SK-N-SH (cell line): ENCODE data around the gene C19orf67. TPM values are rescaled to one million over a fixed set of nuclear protein-coding genes. Genes with fewer than 3 reads are reported as not detected.
A peak's percentile ranks its signal among the peaks of the same experiment; 100 is the strongest.

Experiments
- CTCF ChIA-PET: fragments of 300-600, 350-600 bp; formaldehyde crosslinking; extraction: SDS; loops from one replicate; lab custom pipeline; 2021; lab: Yijun Ruan, JAX
- POLR2A ChIA-PET: fragments of 350-600 bp; sonication (Branson Sonifier 250); formaldehyde crosslinking; extraction: SDS; loops from one replicate; lab custom pipeline; 2020; ENCODE audit warnings: antibody characterized with exemption, inconsistent platforms; lab: Yijun Ruan, JAX
- DNase-seq: peaks from one replicate; pipeline ENCODE4 v3.0.0; 2012
- H2AFZ ChIP-seq: fragments of 200-600 bp; sonication (generic); 2 replicates; pipeline ENCODE4 v1.8.1; 2016; ENCODE audit warnings: antibody characterized with exemption, mild to moderate bottlenecking, low read depth
- H3F3A ChIP-seq: fragments of 200-600 bp; sonication (generic); replicated peaks from 2 replicates; pipeline ENCODE3; 2016; ENCODE audit warnings: antibody characterized with exemption, mild to moderate bottlenecking; ENCODE audit not compliant: insufficient read depth
- H3K27ac ChIP-seq, 2 experiments: fragments of 200-500 bp in 1 of 2; fragments of 200-600 bp in 1 of 2; sonication (Bioruptor generic) in 1 of 2; sonication (generic), shearing (Covaris generic) in 1 of 2; 2 replicates each; pipeline versions ENCODE4 v1.5.1 to v1.6.1; 2014 to 2016; ENCODE audit warnings: low read depth in 2 of 2, inconsistent platforms in 1 of 2, low read length in 1 of 2, mild to moderate bottlenecking in 1 of 2, mixed read lengths in 1 of 2
- H3K27me3 ChIP-seq: fragments of 200-600 bp; sonication (generic), shearing (Covaris generic); 2 replicates; pipeline ENCODE4 v1.6.1; 2016; ENCODE audit warnings: mixed run types; ENCODE audit not compliant: insufficient read depth
- H3K36me3 ChIP-seq, 2 experiments: fragments of 200-500 bp in 1 of 2; fragments of 200-600 bp in 1 of 2; sonication (Bioruptor generic) in 1 of 2; sonication (generic) in 1 of 2; replicated peaks in 1 of 2; 2 replicates each; pipeline versions ENCODE3 to v1.5.1; 2014 to 2016; ENCODE audit warnings: low read length in 1 of 2, mild to moderate bottlenecking in 1 of 2; ENCODE audit not compliant: insufficient read depth in 2 of 2, control insufficient read depth in 1 of 2
- H3K4me1 ChIP-seq, 2 experiments: fragments of 200-500 bp in 1 of 2; fragments of 200-600 bp in 1 of 2; sonication (Bioruptor generic) in 1 of 2; sonication (generic), shearing (Covaris generic) in 1 of 2; 2 replicates each; pipeline versions ENCODE4 v1.5.1 to v1.6.1; 2014 to 2016; ENCODE audit warnings: low read depth in 1 of 2, low read length in 1 of 2, mixed run types in 1 of 2; ENCODE audit not compliant: insufficient read depth in 2 of 2, control insufficient read depth in 1 of 2
- H3K4me2 ChIP-seq: fragments of 200-600 bp; sonication (generic), shearing (Covaris generic); 2 replicates; pipeline ENCODE4 v1.6.1; 2017; ENCODE audit warnings: mixed run types
- H3K4me3 ChIP-seq, 2 experiments: fragments of 200-500 bp in 1 of 2; fragments of 200-600 bp in 1 of 2; sonication (Bioruptor generic) in 1 of 2; sonication (generic), shearing (Covaris generic) in 1 of 2; 2 replicates each; pipeline versions ENCODE4 v1.5.1 to v1.8.1; 2014 to 2016; ENCODE audit warnings: low read depth in 2 of 2, inconsistent platforms in 1 of 2, low read length in 1 of 2, mild to moderate bottlenecking in 1 of 2, mixed read lengths in 1 of 2, moderate library complexity in 1 of 2
- H3K79me2 ChIP-seq: fragments of 200-600 bp; sonication (generic); 2 replicates; pipeline ENCODE4 v1.8.1; 2017; ENCODE audit warnings: mild to moderate bottlenecking; ENCODE audit not compliant: insufficient read depth
- H3K9ac ChIP-seq: fragments of 200-600 bp; sonication (generic); 2 replicates; pipeline ENCODE4 v1.6.1; 2017; ENCODE audit warnings: mixed run types
- H3K9me2 ChIP-seq: fragments of 200-600 bp; sonication (generic); 2 replicates; pipeline ENCODE4 v1.6.1; 2017; ENCODE audit warnings: mixed run types
- H3K9me3 ChIP-seq: fragments of 200-600 bp; sonication (generic); 2 replicates; pipeline ENCODE4 v1.6.1; 2017; ENCODE audit warnings: mixed run types, mild to moderate bottlenecking, moderate library complexity
- H4K20me1 ChIP-seq: fragments of 200-600 bp; sonication (generic); 2 replicates; pipeline ENCODE4 v1.6.1; 2017; ENCODE audit warnings: mild to moderate bottlenecking, mixed run types; ENCODE audit not compliant: insufficient read depth
- CTCF ChIP-seq: fragments of 200-600 bp; sonication (generic); IDR thresholded peaks from 2 replicates; pipeline ENCODE4 v1.6.1; 2017; ENCODE audit warnings: antibody characterized with exemption, mild to moderate bottlenecking, moderate library complexity
- ELF1 ChIP-seq: IDR thresholded peaks from 2 replicates; pipeline ENCODE4 v1.4.0; 2012
- EZH2phosphoT487 ChIP-seq: fragments of 200-600 bp; sonication (generic); IDR thresholded peaks from 2 replicates; pipeline ENCODE4 v1.6.1; 2017; ENCODE audit warnings: low read depth, mixed run types, mild to moderate bottlenecking, antibody characterized with exemption, moderate library complexity, borderline replicate concordance
- FOXJ3 ChIP-seq: sonication (generic); formaldehyde crosslinking; IDR thresholded peaks from 2 replicates; pipeline ENCODE4 v1.5.1; 2020; ENCODE audit warnings: mild to moderate bottlenecking, missing genetic modification reagents
- GABPA ChIP-seq: IDR thresholded peaks from 2 replicates; pipeline ENCODE4 v1.4.0; 2012; ENCODE audit warnings: low read depth, mild to moderate bottlenecking
- IRF3 ChIP-seq: fragments of 150-350 bp; IDR thresholded peaks from 2 replicates; pipeline ENCODE4 v1.6.1; 2016; ENCODE audit warnings: mild to moderate bottlenecking, low read depth, low read length
- MAX ChIP-seq: IDR thresholded peaks from 2 replicates; pipeline ENCODE4 v1.4.0; 2012; ENCODE audit warnings: low read depth
- MEF2A ChIP-seq: IDR thresholded peaks from 2 replicates; pipeline ENCODE4 v1.4.0; 2012; ENCODE audit warnings: low read depth, borderline replicate concordance
- NRF1 ChIP-seq: IDR thresholded peaks from 2 replicates; pipeline ENCODE4 v1.6.1; 2012; ENCODE audit warnings: low read depth, mild to moderate bottlenecking, low read length
- RAD21 ChIP-seq: IDR thresholded peaks from 2 replicates; pipeline ENCODE4 v1.6.1; 2012; ENCODE audit warnings: mild to moderate bottlenecking, low read length
- RFX5 ChIP-seq: IDR thresholded peaks from 2 replicates; pipeline ENCODE4 v1.6.1; 2012; ENCODE audit warnings: mild to moderate bottlenecking, improper control_type of control experiment, low read length
- RXRA ChIP-seq: IDR thresholded peaks from 2 replicates; pipeline ENCODE4 v1.4.0; 2012; ENCODE audit warnings: low read depth, mild to moderate bottlenecking, borderline replicate concordance
- SIN3A ChIP-seq: IDR thresholded peaks from 2 replicates; pipeline ENCODE4 v1.6.1; 2012; ENCODE audit warnings: low read depth, mild to moderate bottlenecking, low read length, moderate library complexity, borderline replicate concordance
- USF1 ChIP-seq: IDR thresholded peaks from 2 replicates; pipeline ENCODE4 v1.4.0; 2012; ENCODE audit warnings: low read depth, borderline replicate concordance
- WGBS: methylation state at CpG from one replicate; pipeline ENCODE4 v1.1.6; 2017; ENCODE audit warnings: low lambda C conversion rate; 5-methylcytosine and 5-hydroxymethylcytosine counted together
- polyA plus RNA-seq, 3 experiments: library from polyadenylated mRNA; depleted of rRNA; stranded (reverse); fragments of >200 nt; gene quantifications; 2 replicates each; pipeline ENCODE4 v1.2.3, GENCODE V29; 2012
- TF ChIP-seq, protein P1 (sequence below): IDR thresholded peaks from 2 replicates; pipeline ENCODE4 v1.6.1; 2012; ENCODE audit warnings: mild to moderate bottlenecking, low read depth, low read length, moderate library complexity
- TF ChIP-seq, protein P2 (sequence below): IDR thresholded peaks from 2 replicates; pipeline ENCODE4 v1.4.0; 2012; ENCODE audit warnings: low read depth, borderline replicate concordance

The C19orf67 gene
- polyA plus RNA-seq, 1 of the 3 experiments (the other 2 are of a cell fraction), result not detected

- WGBS, result 33% methylated on average over 6 of the region's 6 CpGs
- CTCF ChIA-PET, result interaction anchor here (1.8 to 3.5 kb wide), 2 partner anchors 44 to 232 kb away, joined by 5 to 18 read pairs; partner anchors contain the start of gene MISP3
Observed at GRCh38 chr19:14116525-14116917, 30.9 kb upstream of the C19orf67 start.

DNA sequence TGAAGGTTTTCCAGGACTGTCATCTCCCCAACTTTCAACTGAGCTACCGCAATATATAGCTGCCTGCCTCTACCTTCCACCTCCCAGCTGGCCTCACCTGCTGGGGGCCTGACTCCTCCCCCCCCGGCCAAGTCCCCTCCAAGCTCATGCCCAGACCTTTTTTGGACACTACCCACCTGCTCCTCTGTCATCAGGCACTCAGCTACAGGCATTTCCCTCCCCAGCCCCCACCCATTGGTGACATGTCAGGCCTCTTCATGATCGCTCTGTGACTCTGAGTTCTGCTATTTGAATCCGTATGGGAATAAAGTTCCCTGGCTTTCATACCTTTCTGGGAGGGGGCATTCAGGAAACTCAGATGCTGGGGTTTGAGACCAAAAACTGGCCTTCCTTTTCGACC, 30.2 kb upstream of the C19orf67 start:
- Histone ChIP-seq H2AFZ (no peak overlapping the region), H3F3A (peaks cover 9% of the 10 kb centered on the region), H3K4me1 (peaks cover 15 to 36% of the 10 kb centered on the region in 2 experiments), H3K27me3 (no peaks in the 10 kb centered on the region), H4K20me1 (no peaks in the 10 kb centered on the region), H3K27ac (no peak overlapping the region), H3K9me2 (no peaks in the 10 kb centered on the region), H3K4me2 (peak overlapping the region; percentile 98; the same call in 1 of the 2 replicates), H3K36me3 (no peaks in the 10 kb centered on the region), H3K4me3 (peak overlapping the region in 1 of 2 experiments; percentile 80; a peak in 1 of 4 replicates), H3K9me3 (no peaks in the 10 kb centered on the region), H3K79me2 (peaks cover 43% of the 10 kb centered on the region), H3K9ac (no peak overlapping the region)
- WGBS, result 72% methylated on average over 5 of the region's 5 CpGs
- POLR2A ChIA-PET, result no interaction called here
- CTCF ChIA-PET, result interaction anchor here (1.6 to 4.7 kb wide), 6 partner anchors 14 to 233 kb away, joined by 4 to 28 read pairs (median 14); partner anchors contain the start of genes ASF1B, MISP3 and SAMD1
- DNase-seq, result no peak
- no peak for TF ChIP-seq SIN3A
- TF ChIP-seq, protein P1, sequence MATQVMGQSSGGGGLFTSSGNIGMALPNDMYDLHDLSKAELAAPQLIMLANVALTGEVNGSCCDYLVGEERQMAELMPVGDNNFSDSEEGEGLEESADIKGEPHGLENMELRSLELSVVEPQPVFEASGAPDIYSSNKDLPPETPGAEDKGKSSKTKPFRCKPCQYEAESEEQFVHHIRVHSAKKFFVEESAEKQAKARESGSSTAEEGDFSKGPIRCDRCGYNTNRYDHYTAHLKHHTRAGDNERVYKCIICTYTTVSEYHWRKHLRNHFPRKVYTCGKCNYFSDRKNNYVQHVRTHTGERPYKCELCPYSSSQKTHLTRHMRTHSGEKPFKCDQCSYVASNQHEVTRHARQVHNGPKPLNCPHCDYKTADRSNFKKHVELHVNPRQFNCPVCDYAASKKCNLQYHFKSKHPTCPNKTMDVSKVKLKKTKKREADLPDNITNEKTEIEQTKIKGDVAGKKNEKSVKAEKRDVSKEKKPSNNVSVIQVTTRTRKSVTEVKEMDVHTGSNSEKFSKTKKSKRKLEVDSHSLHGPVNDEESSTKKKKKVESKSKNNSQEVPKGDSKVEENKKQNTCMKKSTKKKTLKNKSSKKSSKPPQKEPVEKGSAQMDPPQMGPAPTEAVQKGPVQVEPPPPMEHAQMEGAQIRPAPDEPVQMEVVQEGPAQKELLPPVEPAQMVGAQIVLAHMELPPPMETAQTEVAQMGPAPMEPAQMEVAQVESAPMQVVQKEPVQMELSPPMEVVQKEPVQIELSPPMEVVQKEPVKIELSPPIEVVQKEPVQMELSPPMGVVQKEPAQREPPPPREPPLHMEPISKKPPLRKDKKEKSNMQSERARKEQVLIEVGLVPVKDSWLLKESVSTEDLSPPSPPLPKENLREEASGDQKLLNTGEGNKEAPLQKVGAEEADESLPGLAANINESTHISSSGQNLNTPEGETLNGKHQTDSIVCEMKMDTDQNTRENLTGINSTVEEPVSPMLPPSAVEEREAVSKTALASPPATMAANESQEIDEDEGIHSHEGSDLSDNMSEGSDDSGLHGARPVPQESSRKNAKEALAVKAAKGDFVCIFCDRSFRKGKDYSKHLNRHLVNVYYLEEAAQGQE, result no peak
- no peak for TF ChIP-seq ELF1
- TF ChIP-seq MAX, result no peak
- no peak for TF ChIP-seq NRF1
- no peak for TF ChIP-seq CTCF
- TF ChIP-seq USF1, result no peak

More at GRCh38 chr19:14116525-14116917, 30.9 kb upstream of the C19orf67 start:
- H3K27me3 ChIP-seq, result no peaks in the 10 kb centered on the region
- H3K79me2 ChIP-seq, result peaks cover 40% of the 10 kb centered on the region
- peaks cover 12% of the 10 kb centered on the region for H3F3A ChIP-seq
- peak overlapping the region; percentile 98 for H3K4me2 ChIP-seq
- TF ChIP-seq SIN3A (no peak), RAD21 (no peak), FOXJ3 (CRISPR knock-in tag) (no peak), RFX5 (no peak), EZH2phosphoT487 (no peak), RXRA (no peak), MAX (no peak), GABPA (no peak), MEF2A (no peak), IRF3 (no peak)
- TF ChIP-seq, protein P2, sequence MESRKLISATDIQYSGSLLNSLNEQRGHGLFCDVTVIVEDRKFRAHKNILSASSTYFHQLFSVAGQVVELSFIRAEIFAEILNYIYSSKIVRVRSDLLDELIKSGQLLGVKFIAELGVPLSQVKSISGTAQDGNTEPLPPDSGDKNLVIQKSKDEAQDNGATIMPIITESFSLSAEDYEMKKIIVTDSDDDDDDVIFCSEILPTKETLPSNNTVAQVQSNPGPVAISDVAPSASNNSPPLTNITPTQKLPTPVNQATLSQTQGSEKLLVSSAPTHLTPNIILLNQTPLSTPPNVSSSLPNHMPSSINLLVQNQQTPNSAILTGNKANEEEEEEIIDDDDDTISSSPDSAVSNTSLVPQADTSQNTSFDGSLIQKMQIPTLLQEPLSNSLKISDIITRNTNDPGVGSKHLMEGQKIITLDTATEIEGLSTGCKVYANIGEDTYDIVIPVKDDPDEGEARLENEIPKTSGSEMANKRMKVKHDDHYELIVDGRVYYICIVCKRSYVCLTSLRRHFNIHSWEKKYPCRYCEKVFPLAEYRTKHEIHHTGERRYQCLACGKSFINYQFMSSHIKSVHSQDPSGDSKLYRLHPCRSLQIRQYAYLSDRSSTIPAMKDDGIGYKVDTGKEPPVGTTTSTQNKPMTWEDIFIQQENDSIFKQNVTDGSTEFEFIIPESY, result no peak
- TF ChIP-seq, all 33 proteins: peak for 0
- H3K9me3 ChIP-seq, result no peaks in the 10 kb centered on the region
- no peaks in the 10 kb centered on the region for H3K36me3 ChIP-seq
- H3K4me1 ChIP-seq, result peaks cover 15 to 36% of the 10 kb centered on the region in 2 experiments
- H3K27ac ChIP-seq, result no peak overlapping the region
- H4K20me1 ChIP-seq, result no peaks in the 10 kb centered on the region
- H3K9me2 ChIP-seq, result no peaks in the 10 kb centered on the region
- peak overlapping the region; percentile 69 for H3K9ac ChIP-seq
- POLR2A ChIA-PET, result no interaction called here
- H3K4me3 ChIP-seq, result peak overlapping the region; percentile 79 to 80
- DNase-seq, result no peak
- H2AFZ ChIP-seq, result no peak overlapping the region
